GM18858 (cell line): Measurements from ENCODE around the gene CRLF1.

ENCODE experiments used
- ATAC-seq: cut with Tn5 transposase; IDR thresholded peaks from one replicate; pipeline ENCODE4 v1.9.1; 2021; ENCODE audit not compliant: unreplicated experiment

Gene CRLF1

GRCh38 chr19:18558604-18559003 lies 48.0 kb downstream of the CRLF1 start:
- no peak for ATAC-seq

DNA sequence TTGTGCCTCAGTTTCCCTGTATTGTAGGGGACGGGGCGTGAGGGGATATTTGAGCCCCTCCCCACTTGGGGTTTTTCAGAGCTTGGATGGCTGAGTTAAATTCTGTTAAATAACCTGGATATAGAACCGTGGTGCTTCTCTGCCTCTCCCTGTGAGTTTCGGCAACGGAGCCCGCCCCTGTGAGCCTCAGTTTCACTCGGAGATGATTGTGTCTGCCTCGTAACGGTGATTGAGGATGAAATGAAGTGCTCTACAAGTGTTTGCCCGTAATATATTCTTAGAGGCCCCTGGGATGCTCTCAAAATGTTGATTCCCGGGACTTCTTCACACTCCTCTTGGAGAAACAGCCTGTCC lies 48.4 kb downstream of the CRLF1 start:
- ATAC-seq = no peak

GRCh38 chr19:18557411-18558201 lies 49.0 kb downstream of the CRLF1 start, which contains the start of gene KXD1:
KXD1 (plus strand) TSS chr19:18557870; CDS start chr19:18562057, 4,187 bp downstream.
- ATAC-seq = peak; percentile 84

DNA sequence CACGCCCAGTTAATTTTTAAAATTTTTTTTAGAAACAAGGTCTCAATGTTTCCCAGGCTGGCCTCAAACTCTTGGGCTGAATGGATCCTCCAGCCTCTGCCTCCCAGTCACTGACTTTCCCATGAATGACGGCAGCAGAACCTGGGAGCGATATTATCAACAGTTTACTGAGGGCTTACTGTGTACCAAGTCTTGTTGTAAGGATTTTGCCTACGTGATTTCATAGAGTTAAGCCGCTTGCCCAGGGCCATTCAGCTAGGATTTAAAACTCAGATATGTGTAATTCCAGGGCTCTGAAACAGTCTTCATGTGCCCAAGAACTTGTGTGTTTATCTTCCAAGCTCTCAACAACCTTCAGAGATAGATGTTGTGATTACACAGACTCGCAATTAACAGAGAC lies 55.0 kb downstream of the CRLF1 start:
- no peak for ATAC-seq

- peak; percentile 31 for ATAC-seq
Observed at GRCh38 chr19:18543814-18544475, 62.7 kb downstream of the CRLF1 start.
